Measurements from ENCODE around the gene KIF26A.

DNA sequence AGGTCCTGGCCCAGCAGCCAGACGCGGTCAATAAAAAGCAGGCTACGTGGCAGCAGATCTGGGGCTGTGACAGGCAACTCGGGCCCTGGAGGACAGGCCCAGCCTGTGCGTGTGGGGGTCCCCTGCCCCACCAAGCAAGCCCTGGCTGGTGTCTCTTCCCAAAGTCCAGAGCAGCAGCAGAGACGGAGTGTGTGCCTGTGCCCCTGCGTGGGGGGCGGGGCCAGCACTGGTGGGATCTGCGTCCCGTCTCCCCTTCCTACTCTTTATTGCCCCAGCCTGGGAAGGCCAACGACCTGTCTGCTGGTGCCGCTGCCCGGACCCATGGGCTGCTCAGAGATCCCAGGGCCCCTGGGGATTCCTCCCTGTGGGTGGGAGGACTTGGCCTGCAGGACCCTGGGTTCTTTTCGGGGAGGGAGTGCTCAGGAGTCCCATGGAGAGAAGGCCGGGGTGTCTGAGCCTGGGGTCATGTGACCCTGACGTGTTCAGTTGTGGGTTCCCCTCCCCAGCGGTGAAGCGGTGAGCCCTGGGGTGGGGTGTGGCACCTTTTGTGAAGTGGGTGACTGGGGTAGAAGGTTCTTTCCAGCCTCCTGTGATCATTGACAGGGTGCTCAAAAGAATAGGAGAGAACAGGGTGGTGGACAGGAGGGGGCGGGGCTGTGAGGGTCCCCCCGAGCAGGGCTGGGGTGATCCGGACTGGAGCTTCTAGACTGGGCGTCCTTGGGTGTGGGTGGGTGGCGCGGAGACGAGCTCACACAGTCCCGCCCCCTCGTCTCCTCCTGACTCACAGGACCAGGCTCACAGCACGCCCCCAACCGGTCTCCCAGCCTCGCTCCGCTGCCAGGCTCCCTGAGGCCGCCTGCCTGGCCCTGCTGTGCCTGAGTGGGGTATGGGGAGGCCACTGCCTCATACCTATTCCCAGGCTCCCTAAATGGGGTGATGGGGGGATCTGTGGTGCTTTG is 30.5 kb upstream of the KIF26A start:
- TF ChIP-seq, protein P1, sequence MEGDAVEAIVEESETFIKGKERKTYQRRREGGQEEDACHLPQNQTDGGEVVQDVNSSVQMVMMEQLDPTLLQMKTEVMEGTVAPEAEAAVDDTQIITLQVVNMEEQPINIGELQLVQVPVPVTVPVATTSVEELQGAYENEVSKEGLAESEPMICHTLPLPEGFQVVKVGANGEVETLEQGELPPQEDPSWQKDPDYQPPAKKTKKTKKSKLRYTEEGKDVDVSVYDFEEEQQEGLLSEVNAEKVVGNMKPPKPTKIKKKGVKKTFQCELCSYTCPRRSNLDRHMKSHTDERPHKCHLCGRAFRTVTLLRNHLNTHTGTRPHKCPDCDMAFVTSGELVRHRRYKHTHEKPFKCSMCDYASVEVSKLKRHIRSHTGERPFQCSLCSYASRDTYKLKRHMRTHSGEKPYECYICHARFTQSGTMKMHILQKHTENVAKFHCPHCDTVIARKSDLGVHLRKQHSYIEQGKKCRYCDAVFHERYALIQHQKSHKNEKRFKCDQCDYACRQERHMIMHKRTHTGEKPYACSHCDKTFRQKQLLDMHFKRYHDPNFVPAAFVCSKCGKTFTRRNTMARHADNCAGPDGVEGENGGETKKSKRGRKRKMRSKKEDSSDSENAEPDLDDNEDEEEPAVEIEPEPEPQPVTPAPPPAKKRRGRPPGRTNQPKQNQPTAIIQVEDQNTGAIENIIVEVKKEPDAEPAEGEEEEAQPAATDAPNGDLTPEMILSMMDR (conservative IDR thresholded peaks at IDR 0.05): no peak
- TF ChIP-seq ZFX (IDR thresholded peaks at IDR 0.05): no peak
